ENCODE measurements around the gene ZSCAN26. TPM values are rescaled to one million over a fixed set of nuclear protein-coding genes. Genes with fewer than 3 reads are reported as not detected.

ZSCAN26 gene
- total and polyA plus RNA-seq, 7 donors, result 4.2 to 12.9 (median 7.4) TPM

GRCh38 chr6:28252009-28252975 lies 14.7 kb upstream of the ZSCAN26 start, which contains the start of gene ZKSCAN4:
ZKSCAN4 (minus strand) TSS chr6:28252269; CDS start chr6:28251980, 289 bp downstream.
- Histone ChIP-seq H3K36me3 (ENCODE audit: insufficient read depth in 1 of 2, low read depth in 1 of 2) (peaks cover 0 to 25% of the 10 kb centered on the region in 2 donors), H3K4me1 (peaks cover 7% of the 10 kb centered on the region), H3K4me3 (peak within 1 kb of the TSS; percentile 80), H3K9me3 (no peaks in the 10 kb centered on the region), H3K27ac (peak within 1 kb of the TSS; percentile 61), H3K27me3 (ENCODE audit: insufficient read depth in 3 of 3, low read length in 2 of 3) (no peaks in the 10 kb centered on the region)
- no peak for TF ChIP-seq CTCF (IDR thresholded peaks at IDR 0.05)
- peak; percentile 85 to 100 (median 98) for ATAC-seq
- peak; percentile 77 to 84 for DNase-seq
- intact Hi-C loops (cut with DNase I), result loop anchor here (1.0 to 5.0 kb wide), 5 partner anchors 15 to 116 kb away; partner anchors contain the start of gene ZSCAN26 (in 1 of the 2)
- WGBS, 3 donors, result 7 to 9% (median 8%) methylated on average over 14 of the region's 14 CpGs

DNA sequence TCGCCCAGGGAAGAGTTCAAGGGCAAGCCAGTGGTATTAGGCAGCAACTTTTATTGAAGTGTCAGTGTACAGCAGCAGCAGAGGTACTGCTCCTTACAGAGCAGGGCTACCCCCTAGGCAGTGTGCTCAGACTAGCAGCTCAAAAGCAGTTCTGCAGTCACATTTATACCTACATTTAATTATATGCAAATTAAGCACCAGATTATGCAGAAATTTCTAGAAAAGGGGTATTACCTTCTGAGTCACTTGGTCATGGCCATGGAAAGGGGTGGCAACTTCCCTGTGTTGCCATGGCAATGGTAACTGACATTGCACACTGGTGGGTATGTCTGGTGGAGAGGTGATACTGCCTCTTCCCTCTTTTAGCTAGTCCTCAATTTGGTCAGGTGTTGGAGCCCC lies 12.8 kb upstream of the ZSCAN26 start:
- Histone ChIP-seq H3K27me3 (ENCODE audit: insufficient read depth in 3 of 3, low read length in 2 of 3) (no peaks in the 10 kb centered on the region), H3K36me3 (ENCODE audit: insufficient read depth in 1 of 2, low read depth in 1 of 2) (peaks cover 0 to 7% of the 10 kb centered on the region in 2 donors), H3K9me3 (no peaks in the 10 kb centered on the region), H3K4me1 (peaks cover 7% of the 10 kb centered on the region), H3K27ac (no peak overlapping the region), H3K4me3 (no peak overlapping the region)
- intact Hi-C loops (cut with DNase I), result loop anchor here (5.0 kb wide), 3 partner anchors 37 to 117 kb away; no protein-coding TSS in a partner anchor
- ATAC-seq, result no peak
- TF ChIP-seq CTCF (IDR thresholded peaks at IDR 0.05), result no peak
- 68 to 84% (median 77%) methylated on average over 1 of the region's 1 CpG for WGBS, 3 donors
- DNase-seq, result no peak

GRCh38 chr6:28257042-28257441 lies 9.9 kb upstream of the ZSCAN26 start:
- DNase-seq (no peak), ATAC-seq (no peak)
- H3K27me3 ChIP-seq (ENCODE audit: insufficient read depth in 3 of 3, low read length in 2 of 3), result no peaks in the 10 kb centered on the region
- H3K4me1 ChIP-seq, result peaks cover 3% of the 10 kb centered on the region
- intact Hi-C loops (cut with DNase I), result no loop called here
- no peaks in the 10 kb centered on the region for H3K36me3 ChIP-seq (ENCODE audit: insufficient read depth in 1 of 2, low read depth in 1 of 2)
- no peak overlapping the region for H3K4me3 ChIP-seq
- no peak for TF ChIP-seq CTCF (IDR thresholded peaks at IDR 0.05)
- peaks cover 14% of the 10 kb centered on the region for H3K9me3 ChIP-seq
- no peak overlapping the region for H3K27ac ChIP-seq
- 0% methylated on average over 1 of the region's 1 CpG for WGBS, 3 donors

DNA sequence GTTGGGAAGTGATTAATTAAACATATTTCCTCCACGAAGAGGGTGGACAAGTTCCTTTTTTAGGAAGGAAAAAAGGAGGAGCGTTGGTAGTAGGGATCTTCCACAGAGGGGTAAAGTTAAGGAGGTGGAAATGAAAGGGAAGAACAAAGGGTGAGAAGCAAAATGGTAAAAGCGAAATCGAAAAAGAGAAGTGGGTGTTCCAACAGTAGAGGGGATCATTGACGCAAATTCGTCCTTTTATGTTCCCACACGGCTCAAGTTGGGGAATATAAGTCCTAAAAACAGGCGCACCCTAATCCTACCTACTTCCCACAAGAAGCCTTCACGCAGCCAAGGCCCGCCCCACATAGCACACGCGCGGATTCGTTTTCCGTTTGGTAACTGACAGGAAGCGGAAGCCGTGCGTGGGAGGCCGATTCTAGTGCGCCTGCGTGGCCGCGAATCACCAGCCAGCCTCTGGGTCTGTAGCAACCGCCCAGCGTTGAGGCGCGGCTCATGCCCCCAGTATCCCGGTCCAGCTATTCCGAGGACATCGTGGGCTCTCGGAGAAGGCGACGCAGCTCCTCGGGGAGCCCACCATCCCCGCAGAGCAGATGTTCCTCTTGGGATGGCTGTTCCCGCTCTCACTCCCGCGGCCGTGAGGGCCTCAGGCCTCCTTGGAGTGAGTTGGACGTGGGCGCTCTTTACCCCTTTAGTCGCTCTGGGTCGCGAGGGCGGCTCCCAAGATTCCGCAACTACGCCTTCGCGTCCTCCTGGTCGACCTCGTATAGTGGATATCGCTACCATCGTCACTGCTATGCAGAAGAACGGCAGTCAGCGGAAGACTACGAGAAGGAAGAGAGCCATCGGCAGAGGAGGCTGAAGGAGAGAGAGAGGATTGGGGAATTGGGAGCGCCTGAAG lies 7.8 kb upstream of the ZSCAN26 start, which contains the start of gene NKAPL:
TSS of gene NKAPL (plus strand) at position 421 of the 901 bp plus-strand sequence. CDS start at position 496, 75 bp downstream.
- TF ChIP-seq CTCF (IDR thresholded peaks at IDR 0.05), result no peak
- peak; percentile 89 to 92 for DNase-seq
- peak; percentile 96 to 100 (median 99) for ATAC-seq
- 22 to 27% (median 24%) methylated on average over 58 of the region's 58 CpGs for WGBS, 3 donors
- Histone ChIP-seq H3K27ac (peak within 1 kb of the TSS; percentile 69), H3K9me3 (peaks cover 14% of the 10 kb centered on the region), H3K36me3 (ENCODE audit: insufficient read depth in 1 of 2, low read depth in 1 of 2) (peaks cover 0 to 2% of the 10 kb centered on the region in 2 donors), H3K27me3 (ENCODE audit: insufficient read depth in 3 of 3, low read length in 2 of 3) (no peaks in the 10 kb centered on the region), H3K4me3 (peak within 1 kb of the TSS; percentile 77), H3K4me1 (peaks cover 3% of the 10 kb centered on the region)
- intact Hi-C loops (cut with DNase I), result no loop called here
